ENCODE measurements around the gene EPB41L4A. TPM values are rescaled to one million over a fixed set of nuclear protein-coding genes. Genes with fewer than 3 reads are reported as not detected.

EPB41L4A gene
- total and polyA plus RNA-seq, 12 donors, result 4.2 to 26.3 (median 9.5) TPM

DNA sequence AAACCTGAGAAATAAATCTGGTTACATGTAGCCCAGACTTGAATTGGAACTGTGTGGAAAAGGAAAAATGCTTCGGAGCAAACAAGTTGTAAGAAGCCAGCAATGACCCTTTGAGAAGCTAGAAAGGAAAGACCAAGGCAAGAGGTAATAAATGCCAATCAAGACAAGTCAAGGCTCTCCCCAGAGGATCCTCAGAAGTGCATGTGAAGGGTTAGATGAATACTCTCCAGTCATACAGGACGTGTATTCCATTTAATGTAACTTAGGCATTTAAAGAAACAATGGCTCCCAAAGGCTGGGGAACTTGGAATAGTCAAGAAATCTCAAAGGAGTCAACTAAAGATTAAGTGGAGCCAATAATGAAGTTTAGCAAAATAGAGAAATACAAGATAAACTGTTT lies 36.2 kb downstream of the EPB41L4A start:
- Histone ChIP-seq H3K36me3 (replicated peaks in 1 of 2) (no peaks in the 10 kb centered on the region), H3K9me3 (replicated peaks in 1 of 3) (no peaks in the 10 kb centered on the region), H3K27ac (no peak overlapping the region), H3K4me3 (no peak overlapping the region), H3K4me1 (replicated peaks in 1 of 2) (no peaks in the 10 kb centered on the region), H3K27me3 (no peaks in the 10 kb centered on the region)
- TF ChIP-seq POLR2A (IDR thresholded peaks at IDR 0.05), result no peak
- TF ChIP-seq, protein P1, sequence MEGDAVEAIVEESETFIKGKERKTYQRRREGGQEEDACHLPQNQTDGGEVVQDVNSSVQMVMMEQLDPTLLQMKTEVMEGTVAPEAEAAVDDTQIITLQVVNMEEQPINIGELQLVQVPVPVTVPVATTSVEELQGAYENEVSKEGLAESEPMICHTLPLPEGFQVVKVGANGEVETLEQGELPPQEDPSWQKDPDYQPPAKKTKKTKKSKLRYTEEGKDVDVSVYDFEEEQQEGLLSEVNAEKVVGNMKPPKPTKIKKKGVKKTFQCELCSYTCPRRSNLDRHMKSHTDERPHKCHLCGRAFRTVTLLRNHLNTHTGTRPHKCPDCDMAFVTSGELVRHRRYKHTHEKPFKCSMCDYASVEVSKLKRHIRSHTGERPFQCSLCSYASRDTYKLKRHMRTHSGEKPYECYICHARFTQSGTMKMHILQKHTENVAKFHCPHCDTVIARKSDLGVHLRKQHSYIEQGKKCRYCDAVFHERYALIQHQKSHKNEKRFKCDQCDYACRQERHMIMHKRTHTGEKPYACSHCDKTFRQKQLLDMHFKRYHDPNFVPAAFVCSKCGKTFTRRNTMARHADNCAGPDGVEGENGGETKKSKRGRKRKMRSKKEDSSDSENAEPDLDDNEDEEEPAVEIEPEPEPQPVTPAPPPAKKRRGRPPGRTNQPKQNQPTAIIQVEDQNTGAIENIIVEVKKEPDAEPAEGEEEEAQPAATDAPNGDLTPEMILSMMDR (IDR thresholded peaks at IDR 0.05), result no peak
- no peak for DNase-seq
- WGBS, 4 donors, result 71 to 90% (median 82%) methylated on average over 2 of the region's 2 CpGs
- intact Hi-C loops (cut with DNase I), result no loop called here

DNA sequence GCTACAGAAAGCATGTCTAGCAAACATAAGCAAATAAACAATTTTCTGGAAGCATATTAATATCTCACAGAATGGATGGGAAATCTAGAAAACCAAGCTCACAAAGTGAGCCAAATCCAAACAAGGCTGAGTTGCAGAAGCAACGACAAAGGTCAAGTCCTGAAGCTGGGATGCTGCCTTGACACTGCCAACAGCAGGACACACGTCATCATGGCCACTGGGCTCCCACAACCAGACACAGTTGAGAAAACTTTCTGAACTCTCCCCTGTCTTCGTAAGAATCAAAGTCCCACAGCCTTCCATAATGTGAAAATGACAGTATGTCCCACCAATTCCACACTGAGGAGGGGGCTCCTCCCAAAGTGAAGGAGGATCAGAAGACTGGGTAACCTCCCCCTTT lies 37.6 kb downstream of the EPB41L4A start:
- 33 to 46% (median 37%) methylated on average over 3 of the region's 3 CpGs for WGBS, 4 donors

DNA sequence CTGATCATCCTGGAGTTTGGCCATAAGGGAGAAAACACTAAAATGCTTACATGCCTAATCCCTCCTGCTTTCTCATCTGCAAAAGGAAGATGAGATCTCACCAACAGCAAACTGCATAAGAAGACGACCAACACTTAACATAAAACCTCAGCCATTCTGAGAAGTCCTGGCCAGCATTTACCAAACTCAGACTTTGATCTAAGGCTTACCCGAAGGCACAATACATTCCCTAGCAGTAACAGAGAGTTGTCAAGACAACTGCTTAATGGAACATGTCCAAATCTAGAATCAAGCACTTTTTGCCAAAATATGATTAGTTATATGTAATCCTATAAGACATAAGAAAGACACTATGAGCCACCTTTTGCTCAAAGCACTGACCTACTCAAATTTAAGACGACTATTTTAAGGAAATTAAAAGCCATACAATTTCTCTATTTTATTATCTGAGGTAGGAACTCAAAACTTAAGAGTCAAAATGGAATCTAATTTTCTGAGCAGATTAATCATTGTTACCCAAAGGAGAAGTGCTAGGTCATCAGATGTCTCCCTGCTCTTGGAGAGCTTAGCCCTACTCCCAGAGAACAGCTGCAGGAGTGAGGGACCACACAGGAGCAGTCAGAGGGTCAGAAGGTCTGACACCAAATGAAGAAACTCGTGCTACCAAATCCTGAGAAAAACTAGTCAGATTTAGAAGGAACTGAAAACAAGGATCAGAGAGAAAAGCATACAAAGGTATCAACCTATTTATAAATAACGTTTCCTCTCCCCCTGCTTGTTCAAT lies 39.3 kb downstream of the EPB41L4A start:
- intact Hi-C loops (cut with DNase I), result no loop called here
- Histone ChIP-seq H3K36me3 (replicated peaks in 1 of 2) (no peaks in the 10 kb centered on the region), H3K27ac (no peak overlapping the region), H3K4me1 (replicated peaks in 1 of 2) (no peaks in the 10 kb centered on the region), H3K4me3 (no peak overlapping the region), H3K9me3 (replicated peaks in 1 of 3) (no peaks in the 10 kb centered on the region), H3K27me3 (no peaks in the 10 kb centered on the region)
- DNase-seq, result no peak
- TF ChIP-seq POLR2A (IDR thresholded peaks at IDR 0.05), result no peak
- TF ChIP-seq, protein P1 (IDR thresholded peaks at IDR 0.05), result no peak
- 73 to 83% (median 76%) methylated on average over 4 to 5 of the region's 5 CpGs for WGBS, 4 donors

More for the DNA sequence above, 37.6 kb downstream of the EPB41L4A start:
- Histone ChIP-seq H3K27ac (no peak overlapping the region), H3K4me1 (replicated peaks in 1 of 2) (no peaks in the 10 kb centered on the region), H3K27me3 (no peaks in the 10 kb centered on the region), H3K36me3 (replicated peaks in 1 of 2) (no peaks in the 10 kb centered on the region), H3K4me3 (no peak overlapping the region), H3K9me3 (replicated peaks in 1 of 3) (no peaks in the 10 kb centered on the region)
- peak in 6 of 7 donors; percentile 25 to 60 (median 36) for DNase-seq
- TF ChIP-seq POLR2A (IDR thresholded peaks at IDR 0.05), result no peak
- TF ChIP-seq, protein P1 (IDR thresholded peaks at IDR 0.05), result no peak
- intact Hi-C loops (cut with DNase I), result no loop called here

DNA sequence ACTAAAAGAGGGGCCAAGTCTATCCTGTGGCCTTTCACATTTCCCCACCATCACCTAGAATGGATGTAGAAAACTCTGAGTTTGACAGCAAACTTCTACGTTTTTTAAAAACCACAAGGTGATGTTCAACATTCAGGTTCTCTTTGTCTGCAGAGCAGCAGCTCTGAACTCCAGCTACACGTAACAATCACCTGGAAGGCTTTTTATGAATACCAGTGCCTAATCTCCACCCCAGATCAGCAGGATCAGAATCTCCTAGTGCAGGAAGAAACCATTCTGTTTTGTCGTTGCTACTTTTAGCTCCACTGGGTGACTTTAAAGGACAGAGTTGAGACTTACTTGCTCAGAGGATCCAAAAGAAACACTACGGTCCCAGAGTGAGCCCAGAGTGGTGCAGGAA lies 44.3 kb downstream of the EPB41L4A start:
- Histone ChIP-seq H3K9me3 (replicated peaks in 1 of 3) (no peaks in the 10 kb centered on the region), H3K27ac (no peak overlapping the region), H3K4me1 (replicated peaks in 1 of 2) (no peaks in the 10 kb centered on the region), H3K36me3 (replicated peaks in 1 of 2) (no peaks in the 10 kb centered on the region), H3K27me3 (no peaks in the 10 kb centered on the region), H3K4me3 (no peak overlapping the region)
- DNase-seq, result no peak
- TF ChIP-seq, protein P1 (IDR thresholded peaks at IDR 0.05), result no peak
- intact Hi-C loops (cut with DNase I), result no loop called here
- 78 to 88% (median 83%) methylated on average over 4 of the region's 4 CpGs for WGBS, 4 donors

Data from adrenal gland (tissue), 12 donors.